MM.1S (cell line): ENCODE data around the gene TJAP1.

Source experiments
- DNase-seq: peaks from one replicate; pipeline ENCODE4 v3.0.0-alpha.2; 2015
- H2AFZ ChIP-seq: fragments of 300-600 bp; sonication (generic); 2 replicates; pipeline ENCODE4 v1.6.0; 2016; ENCODE audit warnings: antibody characterized with exemption, low read length
- H3F3A ChIP-seq: fragments of 300-600 bp; sonication (generic); 2 replicates; pipeline ENCODE4 v1.6.1; 2016; ENCODE audit warnings: mild to moderate bottlenecking, antibody characterized with exemption, low read length, moderate library complexity, mixed read lengths; ENCODE audit not compliant: insufficient read depth
- H3K27ac ChIP-seq: fragments of 300-600 bp; sonication (generic); 2 replicates; pipeline ENCODE4 v1.5.1; 2016; ENCODE audit warnings: mild to moderate bottlenecking, low read length
- H3K27me3 ChIP-seq: fragments of 300-600 bp; sonication (generic); replicated peaks from 2 replicates; pipeline ENCODE4 v1.6.0; 2016; ENCODE audit warnings: low read length; ENCODE audit not compliant: insufficient read depth
- H3K36me3 ChIP-seq: fragments of 300-600 bp; sonication (generic); replicated peaks from 2 replicates; pipeline ENCODE4 v1.6.1; 2016; ENCODE audit warnings: mild to moderate bottlenecking, low read length, mixed read lengths; ENCODE audit not compliant: insufficient read depth
- H3K4me1 ChIP-seq: fragments of 300-600 bp; sonication (generic); 2 replicates; pipeline ENCODE4 v1.6.1; 2016; ENCODE audit warnings: low read length, mixed read lengths
- H3K4me2 ChIP-seq: fragments of 300-600 bp; sonication (generic); 2 replicates; pipeline ENCODE4 v1.6.0; 2016; ENCODE audit warnings: low read depth, low read length
- H3K4me3 ChIP-seq: fragments of 300-600 bp; sonication (generic); 2 replicates; pipeline ENCODE4 v1.5.1; 2016; ENCODE audit warnings: low read length, mixed read lengths
- H3K79me2 ChIP-seq: fragments of 300-600 bp; sonication (generic); 2 replicates; pipeline ENCODE4 v1.6.1; 2016; ENCODE audit warnings: mixed run types, low read length, mixed read lengths
- H3K9ac ChIP-seq: fragments of 300-600 bp; sonication (generic); 2 replicates; pipeline ENCODE4 v1.6.1; 2016; ENCODE audit warnings: low read length, mixed read lengths
- H3K9me2 ChIP-seq: fragments of 300-600 bp; sonication (generic); replicated peaks from 2 replicates; pipeline ENCODE4 v1.6.1; 2016; ENCODE audit warnings: mild to moderate bottlenecking, low read length, mixed read lengths; ENCODE audit not compliant: insufficient read depth
- H3K9me3 ChIP-seq: fragments of 300-600 bp; sonication (generic); replicated peaks from 2 replicates; pipeline ENCODE4 v1.6.1; 2016; ENCODE audit warnings: mild to moderate bottlenecking, low read length, mixed read lengths; ENCODE audit not compliant: insufficient read depth
- H4K20me1 ChIP-seq: fragments of 300-600 bp; sonication (generic); 2 replicates; pipeline ENCODE4 v1.6.1; 2016; ENCODE audit warnings: mild to moderate bottlenecking, low read length, moderate library complexity, mixed read lengths; ENCODE audit not compliant: insufficient read depth
- CTCF ChIP-seq: fragments of 300-600 bp; sonication (generic); IDR thresholded peaks from 2 replicates; pipeline ENCODE4 v1.5.1; 2016; ENCODE audit warnings: antibody characterized with exemption, low read length, mixed read lengths
- EZH2 ChIP-seq: fragments of 300-600 bp; sonication (generic); optimal IDR thresholded peaks from 2 replicates; pipeline ENCODE3; 2017; ENCODE audit warnings: low read depth, mild to moderate bottlenecking, antibody characterized with exemption, low read length, mixed read lengths
- EZH2phosphoT487 ChIP-seq: fragments of 300-600 bp; sonication (generic); IDR thresholded peaks from 2 replicates; pipeline ENCODE4 v1.6.1; 2018; ENCODE audit warnings: antibody characterized with exemption, low read length

The TJAP1 gene

GRCh38 chr6:43547222-43547621, 69.9 kb downstream of the TJAP1 start:
- Histone ChIP-seq H3K4me1 (no peaks in the 10 kb centered on the region), H4K20me1 (no peaks in the 10 kb centered on the region), H3K9ac (no peak overlapping the region), H3K79me2 (no peaks in the 10 kb centered on the region), H3F3A (no peaks in the 10 kb centered on the region; the same call in 1 of the 2 replicates), H3K9me3 (no peaks in the 10 kb centered on the region), H3K27me3 (no peaks in the 10 kb centered on the region), H3K4me3 (no peak overlapping the region), H3K4me2 (no peak overlapping the region), H2AFZ (no peak overlapping the region), H3K27ac (no peak overlapping the region), H3K36me3 (peaks cover 9% of the 10 kb centered on the region; the same call in 1 of the 2 replicates), H3K9me2 (no peaks in the 10 kb centered on the region)
- TF ChIP-seq EZH2: no peak
- no peak for TF ChIP-seq EZH2phosphoT487
- TF ChIP-seq CTCF: no peak
- DNase-seq: no peak
